Neural cell (in vitro differentiated cells): Measurements from ENCODE around the gene CNNM2. TPM values are rescaled to one million over a fixed set of nuclear protein-coding genes. Genes with fewer than 3 reads are reported as not detected.
"Not testable (repeated sequence)": the region's sequence is repeated elsewhere in the genome, so short reads cannot be mapped to it uniquely, and the experiment has no call there.

ENCODE experiments used
- H2AFZ ChIP-seq: fragments of 200-600, 300-800 bp; sonication (generic), shearing (Covaris generic); 2 replicates; pipeline ENCODE4 v1.6.0; 2014; ENCODE audit warnings: low read depth, mild to moderate bottlenecking, antibody characterized with exemption, low read length, moderate library complexity
- H3F3A ChIP-seq: fragments of 200-600 bp; shearing (Covaris generic); 2 replicates; pipeline ENCODE4 v1.6.1; 2016; ENCODE audit warnings: mild to moderate bottlenecking, moderate library complexity, mixed read lengths, antibody characterized with exemption, low read length; ENCODE audit not compliant: insufficient read depth, poor library complexity, severe bottlenecking
- H3K27ac ChIP-seq: fragments of 200-600, 300-800 bp; sonication (generic), shearing (Covaris generic); 2 replicates; pipeline ENCODE4 v1.5.1; 2014; ENCODE audit warnings: mild to moderate bottlenecking, low read length, moderate library complexity
- H3K27me3 ChIP-seq: fragments of 300-800, 200-600 bp; sonication (generic), shearing (Covaris generic); 2 replicates; pipeline ENCODE4 v1.6.0; 2014; ENCODE audit warnings: mild to moderate bottlenecking, low read depth, low read length, moderate library complexity; ENCODE audit not compliant: insufficient read depth
- H3K36me3 ChIP-seq: fragments of 300-800, 200-600 bp; sonication (generic), shearing (Covaris generic); 2 replicates; pipeline ENCODE4 v1.5.1; 2014; ENCODE audit warnings: mild to moderate bottlenecking, antibody characterized with exemption, low read length, moderate library complexity; ENCODE audit not compliant: insufficient read depth
- H3K4me2 ChIP-seq: fragments of 300-800, 200-600 bp; sonication (generic), shearing (Covaris generic); 2 replicates; pipeline ENCODE4 v1.6.0; 2014; ENCODE audit warnings: mild to moderate bottlenecking, low read length
- H3K4me3 ChIP-seq: fragments of 300-800, 200-600 bp; sonication (generic), shearing (Covaris generic); 2 replicates; pipeline ENCODE4 v1.5.1; 2014; ENCODE audit warnings: mild to moderate bottlenecking, low read length, moderate library complexity
- H3K79me2 ChIP-seq: fragments of 200-600 bp; shearing (Covaris generic); replicated peaks from 2 replicates; pipeline ENCODE4 v1.6.0; 2014; ENCODE audit warnings: mild to moderate bottlenecking, low read length, moderate library complexity; ENCODE audit not compliant: insufficient read depth
- H3K9ac ChIP-seq: fragments of 300-800, 200-600 bp; sonication (generic), shearing (Covaris generic); 2 replicates; pipeline ENCODE4 v1.6.1; 2016; ENCODE audit warnings: mild to moderate bottlenecking, low read length, mixed read lengths
- H3K9me2 ChIP-seq: fragments of 200-600 bp; shearing (Covaris generic); 2 replicates; pipeline ENCODE4 v1.6.1; 2016; ENCODE audit warnings: mild to moderate bottlenecking, low read length, mixed read lengths; ENCODE audit not compliant: insufficient read depth
- H3K9me3 ChIP-seq: fragments of 200-600, 300-800 bp; sonication (generic), shearing (Covaris generic); 2 replicates; pipeline ENCODE4 v1.6.1; 2016; ENCODE audit warnings: mild to moderate bottlenecking, mixed run types, low read length, moderate library complexity, mixed read lengths
- H4K20me1 ChIP-seq: fragments of 200-600 bp; shearing (Covaris generic); 2 replicates; pipeline ENCODE4 v1.6.1; 2016; ENCODE audit warnings: mild to moderate bottlenecking, mixed run types; ENCODE audit not compliant: insufficient read depth
- CTCF ChIP-seq: fragments of 450-650 bp; IDR thresholded peaks from 2 replicates; pipeline ENCODE4 v1.5.1; 2014; ENCODE audit warnings: antibody characterized with exemption, mild to moderate bottlenecking, moderate library complexity; ENCODE audit not compliant: poor library complexity, severe bottlenecking
- EP300 ChIP-seq: fragments of 450-650 bp; conservative IDR thresholded peaks from 2 replicates; pipeline ENCODE4 v1.6.1; 2014; ENCODE audit warnings: antibody characterized with exemption, mild to moderate bottlenecking, moderate library complexity; ENCODE audit not compliant: poor library complexity, severe bottlenecking
- EZH2 ChIP-seq: fragments of 200-600, 300-800 bp; shearing (Covaris generic), sonication (generic); IDR thresholded peaks from 2 replicates; pipeline ENCODE4 v1.6.1; 2014; ENCODE audit warnings: antibody characterized with exemption, low read length, borderline replicate concordance, mild to moderate bottlenecking; ENCODE audit not compliant: insufficient read depth, poor library complexity, severe bottlenecking
- MXI1 ChIP-seq: fragments of 450-650 bp; conservative IDR thresholded peaks from 2 replicates; pipeline ENCODE4 v1.6.1; 2014; ENCODE audit warnings: antibody characterized with exemption, mild to moderate bottlenecking; ENCODE audit not compliant: poor library complexity, severe bottlenecking
- POLR2AphosphoS5 ChIP-seq: IDR thresholded peaks from 2 replicates; pipeline ENCODE4 v1.6.1; 2012
- RAD21 ChIP-seq: fragments of 450-650 bp; conservative IDR thresholded peaks from 2 replicates; pipeline ENCODE4 v1.6.1; 2014; ENCODE audit warnings: antibody characterized with exemption, mild to moderate bottlenecking, moderate library complexity
- REST ChIP-seq: IDR thresholded peaks from 2 replicates; pipeline ENCODE4 v1.6.1; 2012; ENCODE audit warnings: borderline replicate concordance
- SMC3 ChIP-seq: fragments of 450-650 bp; conservative IDR thresholded peaks from 2 replicates; pipeline ENCODE4 v1.6.1; 2014; ENCODE audit warnings: antibody characterized with exemption, mild to moderate bottlenecking, moderate library complexity; ENCODE audit not compliant: poor library complexity
- TAF1 ChIP-seq: IDR thresholded peaks from 2 replicates; pipeline ENCODE4 v1.6.1; 2012; ENCODE audit warnings: low read depth
- polyA plus RNA-seq: library from polyadenylated mRNA; depleted of rRNA; stranded (reverse); fragments of >200 nt; gene quantifications from 2 replicates; pipeline ENCODE4 v1.2.3, GENCODE V29; 2014

CNNM2 gene
- polyA plus RNA-seq, 1 donor from 2014 or later = 5.0 TPM

- no peak overlapping the region for H3K4me2 ChIP-seq
- H3K27me3 ChIP-seq = no peaks in the 10 kb centered on the region
- no peaks in the 10 kb centered on the region for H3K9me3 ChIP-seq
- no peaks in the 10 kb centered on the region for H4K20me1 ChIP-seq
- no peaks in the 10 kb centered on the region for H3K9me2 ChIP-seq
- no peaks in the 10 kb centered on the region for H3F3A ChIP-seq
- no peak overlapping the region for H3K9ac ChIP-seq
- no peak overlapping the region for H2AFZ ChIP-seq
- TF ChIP-seq POLR2AphosphoS5 (no peak), EP300 (no peak), MXI1 (no peak), TAF1 (no peak), EZH2 (no peak), CTCF (no peak), RAD21 (no peak), REST (no peak), SMC3 (no peak)
- H3K4me3 ChIP-seq = no peak overlapping the region
- H3K27ac ChIP-seq = no peak overlapping the region
- H3K79me2 ChIP-seq = no peaks in the 10 kb centered on the region
- H3K36me3 ChIP-seq = no peaks in the 10 kb centered on the region
Measured at GRCh38 chr10:103066141-103067098, 148.3 kb downstream of the CNNM2 start.

GRCh38 chr10:103067099-103067477 is 149.0 kb downstream of the CNNM2 start:
- not testable (repeated sequence) for H4K20me1 ChIP-seq, H2AFZ ChIP-seq, H3K9ac ChIP-seq, H3K27ac ChIP-seq, H3K9me3 ChIP-seq, H3K4me2 ChIP-seq, H3F3A ChIP-seq, H3K27me3 ChIP-seq, H3K9me2 ChIP-seq, H3K79me2 ChIP-seq, H3K4me3 ChIP-seq, H3K36me3 ChIP-seq
